GM23338 (cell line): ENCODE data around the gene PGR. TPM values are rescaled to one million over a fixed set of nuclear protein-coding genes. Genes with fewer than 3 reads are reported as not detected.

Source experiments
- ATAC-seq: fragments of 200-7000 bp; cut with Tn5 transposase; 3 replicates; pipeline ENCODE4 v1.9.1; 2020
- DNase-seq: peaks from one replicate; pipeline ENCODE4 v3.0.0-alpha.2; 2015; ENCODE audit warnings: low spot score
- H2AFZ ChIP-seq: fragments of 200-600 bp; sonication (generic); 2 replicates; pipeline ENCODE4 v1.8.0; 2016; ENCODE audit warnings: antibody characterized with exemption, mild to moderate bottlenecking, moderate library complexity
- H3F3A ChIP-seq: fragments of 200-600 bp; sonication (generic); replicated peaks from 2 replicates; pipeline ENCODE4 v1.8.0; 2017; ENCODE audit warnings: antibody characterized with exemption, mixed run types, low read depth
- H3K27ac ChIP-seq: fragments of 200-600 bp; sonication (generic); 2 replicates; pipeline ENCODE4 v1.6.1; 2016; ENCODE audit warnings: low read depth
- H3K27me3 ChIP-seq: fragments of 200-600 bp; sonication (generic); 2 replicates; pipeline ENCODE4 v1.8.0; 2016; ENCODE audit warnings: mild to moderate bottlenecking, mixed run types, moderate library complexity; ENCODE audit not compliant: insufficient read depth
- H3K36me3 ChIP-seq: fragments of 200-600 bp; sonication (generic); 2 replicates; pipeline ENCODE4 v1.8.0; 2016; ENCODE audit warnings: mild to moderate bottlenecking; ENCODE audit not compliant: insufficient read depth
- H3K4me1 ChIP-seq: fragments of 200-600 bp; sonication (generic); 2 replicates; pipeline ENCODE4 v1.8.0; 2016; ENCODE audit warnings: mild to moderate bottlenecking, moderate library complexity; ENCODE audit not compliant: insufficient read depth
- H3K4me2 ChIP-seq: fragments of 200-600 bp; sonication (generic); 2 replicates; pipeline ENCODE4 v1.7.1; 2017; ENCODE audit warnings: mixed run types
- H3K4me3 ChIP-seq: fragments of 200-600 bp; sonication (generic); 2 replicates; pipeline ENCODE4 v1.6.1; 2016; ENCODE audit warnings: mixed run types
- H3K79me2 ChIP-seq: fragments of 200-600 bp; sonication (generic); replicated peaks from 2 replicates; pipeline ENCODE4 v1.8.0; 2017; ENCODE audit warnings: mild to moderate bottlenecking; ENCODE audit not compliant: insufficient read depth
- H3K9me2 ChIP-seq: fragments of 200-600 bp; sonication (generic); 2 replicates; pipeline ENCODE4 v1.8.0; 2017; ENCODE audit not compliant: insufficient read depth
- H4K20me1 ChIP-seq: fragments of 200-600 bp; sonication (generic); replicated peaks from 2 replicates; pipeline ENCODE4 v1.8.0; 2017; ENCODE audit warnings: mild to moderate bottlenecking; ENCODE audit not compliant: insufficient read depth
- H3K27ac Mint-ChIP-seq: 2 replicates; pipeline ENCODE4 v1.8.0; 2020; ENCODE audit warnings: inconsistent platforms, mild to moderate bottlenecking, moderate library complexity, mixed read lengths
- H3K27me3 Mint-ChIP-seq: 3 replicates; pipeline ENCODE4 v1.8.0; 2022; ENCODE audit warnings: low read depth, mild to moderate bottlenecking, moderate library complexity, mixed read lengths, inconsistent platforms; ENCODE audit not compliant: insufficient read depth, poor library complexity
- H3K36me3 Mint-ChIP-seq: 3 replicates; pipeline ENCODE4 v1.8.0; 2021; ENCODE audit warnings: low read depth, mild to moderate bottlenecking, inconsistent platforms, moderate library complexity, mixed read lengths
- H3K4me1 Mint-ChIP-seq: 3 replicates; pipeline ENCODE4 v1.8.0; 2020; ENCODE audit warnings: mild to moderate bottlenecking, inconsistent platforms, mixed read lengths
- H3K4me3 Mint-ChIP-seq: 3 replicates; pipeline ENCODE4 v1.8.0; 2021; ENCODE audit warnings: moderate library complexity, mild to moderate bottlenecking, inconsistent platforms, mixed read lengths
- H3K9me3 Mint-ChIP-seq: 3 replicates; pipeline ENCODE4 v1.8.0; 2020; ENCODE audit warnings: moderate library complexity, mild to moderate bottlenecking, inconsistent platforms, mixed read lengths
- CREB1 ChIP-seq: fragments of 250-450 bp; sonication (Bioruptor Pico); IDR thresholded peaks from 2 replicates; pipeline ENCODE4 v1.5.0; 2020; ENCODE audit warnings: low read depth, mild to moderate bottlenecking, moderate library complexity
- CTCF ChIP-seq, 2 experiments: fragments of 200-600 bp in 1 of 2; sonication (generic) in 1 of 2; conservative IDR thresholded peaks; 2 replicates each; pipeline versions ENCODE4 v1.5.1 to v1.6.1; 2016 to 2017; ENCODE audit warnings: antibody characterized with exemption in 2 of 2, low read depth in 2 of 2, mild to moderate bottlenecking in 2 of 2, moderate library complexity in 1 of 2
- ETS1 ChIP-seq: IDR thresholded peaks from 2 replicates; pipeline ENCODE4 v1.6.1; 2016; ENCODE audit warnings: antibody characterized with exemption
- EZH2 ChIP-seq: fragments of 200-600 bp; sonication (generic); IDR thresholded peaks from one replicate; pipeline ENCODE4 v1.8.0; 2017; ENCODE audit warnings: antibody characterized with exemption, mild to moderate bottlenecking, low read depth; ENCODE audit not compliant: unreplicated experiment
- EZH2phosphoT487 ChIP-seq: fragments of 200-600 bp; sonication (generic); IDR thresholded peaks from one replicate; pipeline ENCODE4 v1.8.1; 2018; ENCODE audit warnings: antibody characterized with exemption; ENCODE audit not compliant: unreplicated experiment
- JUNB ChIP-seq: IDR thresholded peaks from one replicate; pipeline ENCODE4 v1.6.1; 2016; ENCODE audit warnings: antibody characterized with exemption; ENCODE audit not compliant: unreplicated experiment
- NANOG ChIP-seq: IDR thresholded peaks from 2 replicates; pipeline ENCODE4 v1.6.1; 2016; ENCODE audit warnings: antibody characterized with exemption, borderline replicate concordance
- POLR2AphosphoS5 ChIP-seq: IDR thresholded peaks from 2 replicates; pipeline ENCODE4 v1.6.1; 2016; ENCODE audit warnings: antibody characterized with exemption, low read depth
- REST ChIP-seq: IDR thresholded peaks from one replicate; pipeline ENCODE4 v1.6.1; 2018; ENCODE audit warnings: antibody characterized with exemption; ENCODE audit not compliant: unreplicated experiment
- STAT1 ChIP-seq: IDR thresholded peaks from one replicate; pipeline ENCODE4 v1.6.1; 2016; ENCODE audit warnings: antibody characterized with exemption; ENCODE audit not compliant: unreplicated experiment
- ZNF114 ChIP-seq: fragments of 250-450 bp; sonication (Bioruptor Pico); IDR thresholded peaks from 2 replicates; pipeline ENCODE4 v1.5.0; 2020; ENCODE audit warnings: mild to moderate bottlenecking, moderate library complexity
- ZNF331 ChIP-seq: fragments of 250-450 bp; sonication (Bioruptor Pico); IDR thresholded peaks from 2 replicates; pipeline ENCODE4 v1.5.0; 2020; ENCODE audit warnings: low read depth, mild to moderate bottlenecking, moderate library complexity
- ZNF462 ChIP-seq: fragments of 250-450 bp; sonication (Bioruptor Pico); IDR thresholded peaks from 2 replicates; pipeline ENCODE4 v1.5.0; 2020; ENCODE audit warnings: mild to moderate bottlenecking, moderate library complexity
- polyA plus RNA-seq: library from polyadenylated mRNA; unstranded; fragments of >200 nt; fragmentation: Nextera tagmentation; extraction: Ambion mirVana; gene quantifications from 2 replicates; pipeline ENCODE4 v1.2.1, GENCODE V29; 2016
- total RNA-seq: library from RNA; depleted of rRNA; stranded (reverse); fragments of >200 nt; shearing (Covaris generic); gene quantifications from 2 replicates; pipeline ENCODE4 v1.2.3, GENCODE V29; 2014

Gene PGR
- total and polyA plus RNA-seq, 2 experiments from 2014 or later, result 0.07 to 0.11 TPM

GRCh38 chr11:100994966-100995365 is 134.6 kb downstream of the PGR start:
- H3K27ac Mint-ChIP-seq, result no peak overlapping the region
- Histone ChIP-seq H3K27ac (no peak overlapping the region), H4K20me1 (no peaks in the 10 kb centered on the region), H3F3A (no peaks in the 10 kb centered on the region), H2AFZ (no peak overlapping the region), H3K4me3 (no peak overlapping the region), H3K4me2 (no peak overlapping the region), H3K36me3 (no peaks in the 10 kb centered on the region), H3K79me2 (no peaks in the 10 kb centered on the region), H3K9me2 (no peaks in the 10 kb centered on the region; the same call in 1 of the 2 replicates), H3K4me1 (no peaks in the 10 kb centered on the region), H3K27me3 (no peaks in the 10 kb centered on the region)
- peaks cover 6% of the 10 kb centered on the region; the same call in 2 of the 3 replicates for H3K4me1 Mint-ChIP-seq
- ATAC-seq (no peak), DNase-seq (no peak)
- H3K9me3 Mint-ChIP-seq, result no peaks in the 10 kb centered on the region
- no peak for TF ChIP-seq EZH2
- TF ChIP-seq ETS1, result no peak
- no peak for TF ChIP-seq ZNF331 (CRISPR knock-in tag)
- TF ChIP-seq NANOG, result no peak
- TF ChIP-seq ZNF462 (CRISPR knock-in tag), result no peak
- TF ChIP-seq STAT1, result no peak
- no peak for TF ChIP-seq POLR2AphosphoS5
- no peak for TF ChIP-seq ZNF114 (CRISPR knock-in tag)
- TF ChIP-seq EZH2phosphoT487, result no peak
- no peak for TF ChIP-seq CREB1 (CRISPR knock-in tag)
- TF ChIP-seq REST, result no peak
- TF ChIP-seq CTCF (conservative IDR thresholded peaks at IDR 0.05; ENCODE audit: low read depth in 2 of 2), result no peak
- no peak for TF ChIP-seq JUNB
- H3K27me3 Mint-ChIP-seq, result no peaks in the 10 kb centered on the region
- H3K36me3 Mint-ChIP-seq, result no peaks in the 10 kb centered on the region
- no peak overlapping the region for H3K4me3 Mint-ChIP-seq
